Measurements from ENCODE around the gene GABARAPL2.
A peak's percentile ranks its signal among the peaks of the same experiment; 100 is the strongest.
"Not testable (repeated sequence)": the region's sequence is repeated elsewhere in the genome, so short reads cannot be mapped to it uniquely, and the experiment has no call there.

The GABARAPL2 gene, protein sequence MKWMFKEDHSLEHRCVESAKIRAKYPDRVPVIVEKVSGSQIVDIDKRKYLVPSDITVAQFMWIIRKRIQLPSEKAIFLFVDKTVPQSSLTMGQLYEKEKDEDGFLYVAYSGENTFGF

GRCh38 chr16:75566040-75566757 is at the start of gene GABARAPL2:
GABARAPL2 (plus strand) TSS chr16:75566379; CDS start chr16:75566487, 108 bp downstream.
- peak; percentile 84 for DNase-seq (ENCODE audit: low spot score)

DNA sequence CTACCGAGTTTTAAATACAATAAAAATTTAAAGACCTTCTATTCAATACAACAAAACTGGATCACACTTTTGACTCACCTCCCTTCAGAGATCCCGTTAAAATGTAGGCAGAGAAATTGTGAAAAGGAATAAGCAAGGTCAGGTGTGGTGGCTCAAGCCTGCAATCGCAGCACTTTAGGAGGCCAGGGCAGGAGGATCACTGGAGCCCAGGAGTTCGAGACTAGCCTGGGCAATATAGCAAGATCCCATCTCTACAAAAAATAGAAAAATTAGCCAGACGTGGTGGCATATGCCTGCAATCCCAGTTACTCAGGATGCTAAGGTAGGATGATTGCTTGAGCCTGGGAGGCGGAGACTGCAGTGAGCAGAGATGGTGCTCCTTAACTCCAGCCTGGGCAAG is 47.0 kb upstream of the GABARAPL2 start:
- no peak for DNase-seq (ENCODE audit: low spot score)

DNA sequence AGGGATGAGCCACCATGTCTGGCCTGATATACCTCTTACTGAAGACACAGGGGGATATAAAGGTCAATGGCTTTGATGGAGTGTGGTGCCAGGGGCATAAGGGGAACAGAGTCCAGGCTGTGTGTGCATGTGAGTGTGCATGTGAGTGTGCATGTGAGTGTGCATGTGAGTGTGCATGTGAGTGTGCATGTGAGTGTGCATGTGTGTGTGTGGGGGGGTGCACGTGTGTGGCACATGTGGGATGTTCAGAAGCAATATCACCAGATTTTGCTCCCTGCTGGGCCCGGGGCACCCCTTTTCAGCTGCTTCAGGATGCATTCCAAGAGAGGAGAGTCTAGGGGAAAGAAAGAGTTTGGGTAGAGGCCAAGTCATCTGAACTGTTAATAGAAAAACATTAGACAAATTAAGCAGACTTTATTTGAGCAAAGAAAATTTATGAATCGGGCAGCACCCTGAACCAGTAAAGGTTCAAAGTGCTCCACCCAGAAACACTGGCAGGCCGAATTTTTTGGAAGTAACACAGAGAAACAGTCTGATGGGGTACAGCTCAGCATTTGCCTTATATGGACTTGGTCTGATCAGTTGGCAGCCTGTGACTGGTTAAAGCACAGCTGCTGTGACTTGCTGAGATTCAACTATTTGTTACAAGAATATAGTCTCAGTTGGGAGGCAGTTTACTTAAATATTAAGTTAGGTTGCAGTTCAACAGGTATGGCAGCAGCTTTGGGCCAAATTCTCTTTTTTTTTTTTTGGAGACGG is 40.0 kb upstream of the GABARAPL2 start:
- no peak for DNase-seq (ENCODE audit: low spot score)

- DNase-seq (ENCODE audit: low spot score): peak; percentile 65
Observed at GRCh38 chr16:75527825-75528299, 38.3 kb upstream of the GABARAPL2 start.

DNA sequence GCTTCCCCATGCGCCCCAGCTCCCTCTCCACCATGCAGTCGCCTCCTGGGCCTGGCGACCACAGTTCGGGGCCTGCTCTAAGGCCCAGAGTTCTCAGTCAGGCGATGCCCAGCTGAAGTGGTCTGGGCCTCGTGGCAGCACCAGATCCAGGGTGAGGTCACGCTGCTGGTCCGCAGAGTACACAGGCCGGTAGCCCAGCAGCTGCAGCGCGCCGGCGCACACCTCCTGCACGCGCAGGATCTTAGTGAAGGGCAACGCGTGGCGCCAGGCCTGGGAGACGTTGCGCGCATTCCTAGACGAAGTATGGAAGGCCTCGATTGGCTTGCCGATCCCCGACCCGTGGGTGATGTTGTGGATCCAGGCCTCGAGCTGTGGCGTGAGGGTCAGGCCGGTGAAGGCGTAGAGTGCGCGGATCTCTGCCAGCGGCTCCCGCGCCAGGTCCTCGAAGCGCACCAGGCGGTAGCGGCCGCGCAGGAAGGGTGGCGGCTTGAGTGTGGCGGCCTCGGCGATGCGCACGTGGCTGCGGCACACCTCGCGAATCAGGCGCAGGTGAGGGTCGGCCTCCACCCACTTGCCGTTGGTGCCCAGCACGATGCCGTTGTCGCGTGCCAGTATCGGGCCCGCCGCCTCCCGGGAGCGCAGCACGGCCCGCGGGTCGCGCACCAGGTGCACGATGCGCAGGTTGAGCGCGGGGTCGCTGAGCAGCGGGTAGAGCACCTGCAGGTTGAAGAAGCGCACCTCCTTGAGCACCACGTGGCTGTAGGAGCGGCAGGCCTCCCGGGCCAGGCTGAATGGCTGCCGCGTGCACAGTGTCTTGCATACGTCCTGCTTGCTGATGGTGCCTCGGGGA is 36.9 kb upstream of the GABARAPL2 start:
- no peak for DNase-seq (ENCODE audit: low spot score)

DNA sequence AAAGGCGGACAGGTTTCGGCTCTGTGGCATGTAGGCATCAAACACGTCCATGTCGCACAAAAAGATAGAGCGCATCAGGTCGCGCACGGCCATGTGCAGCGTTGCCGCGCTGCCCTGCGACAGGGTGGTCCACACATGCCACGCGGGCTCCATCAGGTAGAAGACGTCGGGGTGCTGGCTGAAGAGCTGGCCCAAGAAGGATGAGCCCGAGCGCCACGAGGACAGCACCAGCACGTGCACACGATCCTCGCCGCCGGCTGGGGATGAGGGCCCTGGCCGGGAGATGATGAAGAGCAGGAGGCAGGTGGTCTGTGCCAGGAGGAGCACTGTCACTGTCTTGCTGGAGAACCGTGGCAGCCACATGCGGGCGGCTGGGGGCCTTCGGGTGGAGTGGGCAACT is 36.2 kb upstream of the GABARAPL2 start:
- DNase-seq (ENCODE audit: low spot score): no peak

DNA sequence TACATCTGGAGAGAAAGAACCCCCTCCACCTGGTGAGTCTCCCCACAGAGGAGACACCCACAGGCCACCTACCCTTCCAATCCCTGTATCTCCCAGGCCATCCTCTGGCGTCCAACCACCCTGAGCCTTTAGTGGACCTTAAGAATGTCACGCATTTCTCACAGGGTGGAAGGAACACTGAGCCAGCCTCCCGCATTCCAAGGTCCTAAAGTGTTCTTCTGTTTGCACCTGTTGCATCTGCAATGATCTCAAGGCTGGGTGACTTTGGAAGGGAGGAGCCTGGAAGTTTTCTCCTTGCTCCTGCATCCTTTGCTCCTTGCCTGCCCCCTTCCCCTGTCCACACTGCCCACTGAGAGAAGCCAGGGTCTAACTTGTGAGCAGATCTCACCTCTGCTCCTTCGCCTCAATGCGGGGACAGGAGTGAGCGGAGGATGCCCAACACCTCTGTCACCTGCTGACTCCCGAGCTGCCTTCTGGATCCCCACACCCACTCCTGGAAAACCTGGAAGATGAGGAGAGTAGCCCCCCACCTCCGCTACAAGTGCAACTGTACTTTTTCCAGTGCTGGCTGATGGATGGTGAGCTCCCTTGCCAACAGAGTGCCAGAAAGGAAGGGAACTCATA is 33.9 kb upstream of the GABARAPL2 start:
- no peak for DNase-seq (ENCODE audit: low spot score)

- no peak for DNase-seq (ENCODE audit: low spot score)
Observed at GRCh38 chr16:75532791-75533190, 33.4 kb upstream of the GABARAPL2 start.

DNA sequence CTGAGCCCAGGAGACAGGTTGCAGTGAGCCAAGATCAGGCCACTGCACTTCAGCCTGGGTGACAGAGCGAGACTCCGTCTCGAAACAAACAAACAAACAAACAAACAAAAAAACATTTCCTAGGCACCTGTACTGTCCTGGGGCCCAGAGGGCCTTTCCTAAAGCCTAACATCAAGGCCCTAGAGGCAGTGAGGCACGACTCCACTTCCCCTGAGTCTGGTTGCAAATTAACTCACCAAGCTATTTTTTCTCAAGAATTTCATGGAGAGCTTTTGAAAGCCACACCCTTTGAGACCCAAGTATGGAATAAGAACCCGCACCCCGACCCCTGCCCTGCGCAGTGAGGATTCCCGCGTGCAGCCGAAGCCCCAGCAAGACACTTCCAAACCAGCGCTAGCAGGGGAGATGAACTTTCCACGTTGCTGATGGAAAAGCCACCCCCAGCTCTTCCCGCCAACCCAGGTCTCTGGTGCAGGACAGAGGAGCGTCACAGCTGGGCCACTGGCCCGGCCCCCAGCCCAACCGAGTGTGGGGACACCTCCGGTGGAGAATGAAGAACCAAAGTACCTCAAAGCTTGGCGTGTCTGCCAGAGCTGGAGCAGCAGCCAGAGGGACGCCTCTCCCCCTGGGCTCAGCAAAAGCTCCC is 31.5 kb upstream of the GABARAPL2 start:
- DNase-seq (ENCODE audit: low spot score): no peak

DNA sequence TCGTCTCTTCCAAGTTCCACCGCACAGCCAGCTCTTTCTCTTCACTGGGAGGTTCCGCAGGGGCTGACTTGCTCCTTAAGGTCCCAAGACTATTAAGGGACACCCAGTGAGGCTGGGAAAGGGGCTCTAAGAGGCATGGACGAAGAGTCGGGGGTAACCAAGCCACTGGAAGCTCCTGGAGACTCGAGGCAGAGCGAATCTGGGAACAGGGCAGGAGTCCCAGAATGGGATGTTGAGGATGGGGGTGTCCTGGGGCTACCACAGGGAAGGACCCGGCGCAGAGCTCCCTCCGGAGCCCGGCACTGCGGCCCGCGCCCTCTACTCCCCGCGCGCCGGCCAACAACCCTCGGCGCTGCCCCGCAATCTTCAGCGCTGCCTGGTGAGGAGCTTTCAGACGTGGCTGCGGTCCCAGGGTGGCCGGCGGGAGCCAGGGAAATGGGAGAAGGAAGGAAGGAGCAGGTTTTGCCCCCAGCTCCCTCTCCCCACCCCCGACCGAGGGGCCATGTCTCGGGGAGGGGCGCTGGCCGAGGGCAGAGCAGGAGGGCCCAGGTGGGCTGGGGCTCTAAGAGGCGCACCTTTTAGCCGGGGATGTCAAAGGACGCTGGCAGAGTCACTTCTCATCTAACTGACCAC is 30.9 kb upstream of the GABARAPL2 start:
- DNase-seq (ENCODE audit: low spot score): no peak

DNA sequence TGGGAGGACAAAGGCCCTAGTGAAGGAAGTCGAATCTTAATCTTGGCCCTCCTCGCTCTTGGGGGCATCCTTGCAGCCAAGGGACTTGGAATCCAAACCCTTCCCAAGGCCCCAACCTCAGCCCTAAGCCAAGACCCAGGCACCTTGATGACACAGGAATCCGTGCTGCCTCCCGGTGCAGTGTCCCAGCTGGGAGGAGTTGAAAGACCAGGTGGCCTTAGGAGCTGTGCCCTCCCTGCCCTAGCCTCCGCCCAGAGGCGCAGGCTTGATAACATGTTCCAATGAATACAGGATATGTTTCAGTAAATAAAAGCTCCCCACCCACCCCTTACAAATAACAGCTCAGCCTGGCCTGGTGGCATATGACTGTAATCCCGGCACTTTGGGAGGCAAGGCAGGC is 30.3 kb upstream of the GABARAPL2 start, which contains the start of gene CHST5:
Gene CHST5 (minus strand): TSS at position 208 of the 400 bp plus-strand sequence. CDS start 5,724 bp downstream, outside the sequence.
- DNase-seq (ENCODE audit: low spot score): no peak

DNA sequence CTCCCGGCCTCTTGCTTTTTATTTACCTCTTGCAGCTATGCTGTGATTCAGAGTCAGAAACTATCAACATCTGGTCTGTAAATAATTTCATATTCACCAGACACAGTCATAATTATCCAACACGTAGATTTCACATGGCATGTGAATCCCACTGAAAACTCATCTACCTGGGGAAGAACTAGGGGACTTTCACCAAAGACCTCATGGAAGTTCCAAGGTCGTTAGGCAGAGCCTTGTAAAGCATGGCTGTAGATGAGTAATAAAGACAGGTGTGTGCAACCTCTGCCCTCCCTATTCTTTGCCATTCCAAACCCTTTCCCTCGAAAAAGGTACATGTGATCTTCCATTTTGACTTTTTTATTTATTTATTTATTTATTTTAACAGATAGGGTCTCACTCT is 28.4 kb upstream of the GABARAPL2 start:
- no peak for DNase-seq (ENCODE audit: low spot score)

DNA sequence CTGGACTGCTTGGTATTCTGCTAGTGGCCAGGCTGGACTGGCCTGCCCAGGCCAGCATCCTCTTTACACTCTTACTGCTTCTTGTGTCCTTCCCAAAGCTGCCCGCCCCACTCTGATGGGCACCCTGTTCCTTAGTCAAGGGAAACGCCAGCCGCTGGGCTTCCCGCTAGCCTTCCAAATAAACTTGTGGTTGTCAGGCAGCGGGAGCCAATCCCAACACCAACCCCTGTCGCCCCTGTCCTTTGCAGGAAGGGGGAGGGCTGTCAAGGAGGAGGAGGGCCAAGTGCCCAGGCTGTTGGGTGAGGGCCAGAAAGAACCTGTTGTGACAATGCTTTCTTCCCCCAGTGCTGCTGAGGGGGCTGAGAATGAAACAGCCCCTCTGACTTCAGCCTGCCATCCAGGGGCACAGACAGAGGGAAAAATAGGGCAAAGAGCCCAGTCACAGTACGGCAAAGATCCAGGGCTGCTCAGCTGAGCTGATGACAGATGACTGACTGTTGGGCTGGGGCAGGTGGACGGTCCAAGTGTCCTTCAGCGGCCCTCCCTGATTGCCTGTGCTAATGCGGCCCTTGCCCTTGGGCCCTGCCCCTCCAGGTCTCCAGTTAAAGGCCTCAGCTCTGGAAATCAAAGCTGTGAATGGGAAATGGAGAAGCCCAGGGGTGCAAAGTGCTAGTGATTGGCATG is 27.2 kb upstream of the GABARAPL2 start:
- DNase-seq (ENCODE audit: low spot score): not testable (repeated sequence)

GRCh38 chr16:75541236-75541635 is 24.9 kb upstream of the GABARAPL2 start:
- peak; percentile 71 for DNase-seq (ENCODE audit: low spot score)

DNA sequence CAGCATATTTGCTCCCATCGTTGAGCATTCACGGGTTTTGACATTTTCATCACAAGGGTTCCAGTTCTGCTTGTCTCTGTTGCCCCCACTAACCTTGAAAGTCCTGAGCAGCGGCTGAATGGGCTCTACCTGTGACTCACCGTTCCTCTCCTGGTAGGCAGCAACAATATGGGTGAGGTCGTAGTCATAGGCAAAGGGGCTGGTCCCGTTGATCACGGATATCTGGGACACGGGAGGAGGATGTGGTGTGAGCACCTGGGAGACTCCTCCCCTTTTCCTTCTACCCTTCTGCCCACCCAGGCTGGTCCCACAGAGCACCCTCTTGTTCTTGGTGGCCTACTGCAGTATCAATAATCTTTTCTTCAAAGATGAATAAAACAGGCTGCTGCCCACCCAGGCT is 23.7 kb upstream of the GABARAPL2 start:
- DNase-seq (ENCODE audit: low spot score): not testable (repeated sequence)

DNA sequence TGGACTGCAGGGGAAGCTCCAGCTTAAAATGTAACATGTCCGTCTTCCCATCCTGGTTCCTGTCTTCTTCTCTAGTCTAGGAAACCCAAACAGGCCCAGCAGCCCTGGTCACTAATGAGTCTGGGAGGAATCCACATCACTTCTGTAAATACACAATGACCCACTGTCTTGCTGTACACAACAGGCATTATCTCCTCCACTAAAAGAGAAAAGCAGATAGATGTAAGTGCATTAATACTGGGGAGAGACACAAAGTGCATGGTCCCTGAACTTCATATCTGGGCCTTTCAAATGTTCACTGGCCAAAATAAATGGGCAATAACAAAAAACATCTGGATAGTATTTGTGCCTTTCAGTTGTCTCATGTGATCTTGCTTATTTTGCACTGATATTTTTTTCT is 20.3 kb upstream of the GABARAPL2 start:
- not testable (repeated sequence) for DNase-seq (ENCODE audit: low spot score)

DNA sequence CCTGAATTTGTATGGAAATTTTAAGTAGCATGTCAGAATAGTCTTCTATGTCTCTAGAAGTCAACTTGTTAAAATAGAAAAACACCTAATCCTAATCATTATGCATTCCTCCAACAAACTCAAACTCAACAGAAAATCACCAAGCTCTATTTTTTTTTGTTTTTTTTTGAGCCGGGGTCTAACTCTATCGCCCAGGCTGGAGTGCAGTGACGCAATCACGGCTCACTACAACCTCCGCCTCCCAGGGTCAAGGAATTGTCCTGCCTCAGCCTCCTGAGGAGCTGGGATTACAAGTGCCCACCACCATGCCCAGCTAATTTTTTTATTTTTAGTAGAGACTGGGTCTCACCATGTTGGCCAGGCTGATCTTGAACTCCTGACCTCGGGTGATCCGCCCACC is 19.9 kb upstream of the GABARAPL2 start:
- no peak for DNase-seq (ENCODE audit: low spot score)

DNA sequence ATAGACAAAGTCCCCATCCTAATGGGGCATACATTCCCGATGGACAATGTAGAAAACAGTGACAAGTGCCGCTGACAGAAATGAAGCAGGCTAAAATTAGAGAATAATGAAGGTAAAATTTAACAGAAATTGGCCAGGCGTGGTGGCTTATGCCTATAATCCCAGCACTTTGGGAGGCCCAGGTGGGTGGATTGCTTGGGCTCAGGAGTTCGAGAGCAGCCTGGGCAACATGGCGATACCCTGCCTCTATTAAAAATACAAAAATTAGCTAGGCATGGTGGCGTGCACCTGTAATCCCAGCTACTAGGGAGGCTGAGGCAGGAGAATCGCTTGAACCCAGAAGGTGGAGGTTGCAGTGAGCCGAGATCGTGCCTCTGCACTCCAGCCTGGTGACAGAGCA is 17.7 kb upstream of the GABARAPL2 start:
- DNase-seq (ENCODE audit: low spot score): not testable (repeated sequence)

DNA sequence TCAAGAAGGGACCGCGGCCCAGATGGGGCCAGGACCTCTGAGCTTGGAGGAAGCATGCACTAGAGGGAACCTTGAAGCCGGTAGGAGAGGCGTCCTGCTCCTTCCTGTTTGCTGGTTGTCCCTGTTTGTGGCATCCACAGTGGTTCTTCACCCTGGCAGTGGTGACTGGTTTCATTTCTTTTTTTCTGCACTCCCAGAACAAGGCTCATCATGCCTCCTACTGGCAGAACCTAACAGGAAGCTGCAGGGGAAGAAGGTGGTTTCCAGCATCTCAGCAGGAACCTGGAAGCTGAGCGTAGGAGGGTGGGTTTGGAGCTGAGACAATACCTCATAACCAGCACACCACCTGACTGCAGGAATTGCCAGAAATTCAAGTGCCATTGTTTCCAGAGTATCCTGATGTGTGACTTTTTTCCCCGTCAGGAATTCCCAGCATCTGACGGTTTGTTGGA is 15.9 kb upstream of the GABARAPL2 start:
- DNase-seq (ENCODE audit: low spot score): peak; percentile 84

GRCh38 chr16:75552951-75553350 is 13.2 kb upstream of the GABARAPL2 start:
- DNase-seq (ENCODE audit: low spot score): no peak

All from HuH-7 (cell line).